HG02610 (cell line): ENCODE measurements around the gene FXYD5.
"Not testable (repeated sequence)": the region's sequence is repeated elsewhere in the genome, so short reads cannot be mapped to it uniquely, and the experiment has no call there.

Experiments used
- ATAC-seq: cut with Tn5 transposase; IDR thresholded peaks from one replicate; pipeline ENCODE4 v1.9.1; 2021; ENCODE audit warnings: mild to moderate bottlenecking, moderate library complexity; ENCODE audit not compliant: unreplicated experiment

FXYD5 gene

GRCh38 chr19:35136977-35137702 is 17.4 kb upstream of the FXYD5 start:
- ATAC-seq = no peak

- no peak for ATAC-seq
Observed at GRCh38 chr19:35138305-35138892, 16.1 kb upstream of the FXYD5 start, which contains the start of gene FXYD1. Gene FXYD1 (plus strand): TSS chr19:35138824. CDS start chr19:35140080, 1,256 bp downstream.

GRCh38 chr19:35140207-35140961 is 14.2 kb upstream of the FXYD5 start:
- ATAC-seq = no peak

GRCh38 chr19:35140962-35141836 is 13.3 kb upstream of the FXYD5 start:
- ATAC-seq = peak; percentile 62

- ATAC-seq = no peak
Observed at GRCh38 chr19:35141837-35142605, 12.5 kb upstream of the FXYD5 start.

GRCh38 chr19:35142606-35143230 is 11.8 kb upstream of the FXYD5 start:
- ATAC-seq = no peak

- no peak for ATAC-seq
Observed at GRCh38 chr19:35143231-35143715, 11.3 kb upstream of the FXYD5 start, which contains the start of gene FXYD7. Gene FXYD7 (plus strand): TSS chr19:35143255. CDS start chr19:35143334, 79 bp downstream.

- ATAC-seq = no peak
Observed at GRCh38 chr19:35143818-35144217, 10.7 kb upstream of the FXYD5 start.

GRCh38 chr19:35144259-35144599 is 10.3 kb upstream of the FXYD5 start:
- ATAC-seq = no peak

- ATAC-seq = no peak
Observed at GRCh38 chr19:35144600-35145436, 9.7 kb upstream of the FXYD5 start.

- ATAC-seq = no peak
Observed at GRCh38 chr19:35146746-35147459, 7.6 kb upstream of the FXYD5 start.

- ATAC-seq = no peak
Observed at GRCh38 chr19:35149463-35149862, 5.1 kb upstream of the FXYD5 start.

- no peak for ATAC-seq
Observed at GRCh38 chr19:35150445-35150844, 4.1 kb upstream of the FXYD5 start.

GRCh38 chr19:35151273-35152065 is 3.1 kb upstream of the FXYD5 start:
- ATAC-seq = no peak

GRCh38 chr19:35153129-35153522 is 1.4 kb upstream of the FXYD5 start:
- ATAC-seq = not testable (repeated sequence)

- ATAC-seq = no peak
Observed at GRCh38 chr19:35153701-35154524, 622 bp upstream of the FXYD5 start.
